Activated T-cell treated with anti-CD3 and anti-CD28 coated beads, Interleukin-2, amount 50 U/mL, for 1 hour (primary cell): ENCODE measurements around the gene CCDC18.
"Not testable (repeated sequence)": the region's sequence is repeated elsewhere in the genome, so short reads cannot be mapped to it uniquely, and the experiment has no call there.

Source experiments
- DNase-seq: peaks from one replicate; pipeline ENCODE4 v3.0.0-alpha.2; 2020

CCDC18 gene, protein sequence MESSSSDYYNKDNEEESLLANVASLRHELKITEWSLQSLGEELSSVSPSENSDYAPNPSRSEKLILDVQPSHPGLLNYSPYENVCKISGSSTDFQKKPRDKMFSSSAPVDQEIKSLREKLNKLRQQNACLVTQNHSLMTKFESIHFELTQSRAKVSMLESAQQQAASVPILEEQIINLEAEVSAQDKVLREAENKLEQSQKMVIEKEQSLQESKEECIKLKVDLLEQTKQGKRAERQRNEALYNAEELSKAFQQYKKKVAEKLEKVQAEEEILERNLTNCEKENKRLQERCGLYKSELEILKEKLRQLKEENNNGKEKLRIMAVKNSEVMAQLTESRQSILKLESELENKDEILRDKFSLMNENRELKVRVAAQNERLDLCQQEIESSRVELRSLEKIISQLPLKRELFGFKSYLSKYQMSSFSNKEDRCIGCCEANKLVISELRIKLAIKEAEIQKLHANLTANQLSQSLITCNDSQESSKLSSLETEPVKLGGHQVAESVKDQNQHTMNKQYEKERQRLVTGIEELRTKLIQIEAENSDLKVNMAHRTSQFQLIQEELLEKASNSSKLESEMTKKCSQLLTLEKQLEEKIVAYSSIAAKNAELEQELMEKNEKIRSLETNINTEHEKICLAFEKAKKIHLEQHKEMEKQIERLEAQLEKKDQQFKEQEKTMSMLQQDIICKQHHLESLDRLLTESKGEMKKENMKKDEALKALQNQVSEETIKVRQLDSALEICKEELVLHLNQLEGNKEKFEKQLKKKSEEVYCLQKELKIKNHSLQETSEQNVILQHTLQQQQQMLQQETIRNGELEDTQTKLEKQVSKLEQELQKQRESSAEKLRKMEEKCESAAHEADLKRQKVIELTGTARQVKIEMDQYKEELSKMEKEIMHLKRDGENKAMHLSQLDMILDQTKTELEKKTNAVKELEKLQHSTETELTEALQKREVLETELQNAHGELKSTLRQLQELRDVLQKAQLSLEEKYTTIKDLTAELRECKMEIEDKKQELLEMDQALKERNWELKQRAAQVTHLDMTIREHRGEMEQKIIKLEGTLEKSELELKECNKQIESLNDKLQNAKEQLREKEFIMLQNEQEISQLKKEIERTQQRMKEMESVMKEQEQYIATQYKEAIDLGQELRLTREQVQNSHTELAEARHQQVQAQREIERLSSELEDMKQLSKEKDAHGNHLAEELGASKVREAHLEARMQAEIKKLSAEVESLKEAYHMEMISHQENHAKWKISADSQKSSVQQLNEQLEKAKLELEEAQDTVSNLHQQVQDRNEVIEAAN (N-terminal part only)

GRCh38 chr1:93180723-93181613 is at the start of gene CCDC18:
Gene CCDC18 (plus strand): TSS chr1:93180724. CDS start chr1:93183362, 2,638 bp downstream.
- DNase-seq: no peak

DNA sequence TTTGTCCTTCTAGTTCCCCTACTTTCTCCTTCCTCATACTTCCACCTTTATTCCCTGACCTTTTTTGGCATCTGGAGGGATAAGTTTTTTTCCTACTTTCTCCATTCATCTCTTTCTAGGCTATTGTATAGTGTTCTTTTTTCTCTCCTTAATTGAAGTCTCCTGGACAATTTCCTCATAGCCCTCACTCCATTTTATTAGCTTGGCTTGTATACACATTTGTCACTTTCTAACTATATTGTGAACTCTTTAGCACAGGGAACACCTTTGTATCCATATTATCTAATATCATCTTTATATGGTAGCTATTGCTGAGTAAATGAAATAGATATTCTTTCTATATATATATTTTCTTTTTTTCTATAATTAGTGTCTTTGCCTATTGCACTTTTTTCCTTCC is 47.9 kb upstream of the CCDC18 start:
- DNase-seq: no peak

DNA sequence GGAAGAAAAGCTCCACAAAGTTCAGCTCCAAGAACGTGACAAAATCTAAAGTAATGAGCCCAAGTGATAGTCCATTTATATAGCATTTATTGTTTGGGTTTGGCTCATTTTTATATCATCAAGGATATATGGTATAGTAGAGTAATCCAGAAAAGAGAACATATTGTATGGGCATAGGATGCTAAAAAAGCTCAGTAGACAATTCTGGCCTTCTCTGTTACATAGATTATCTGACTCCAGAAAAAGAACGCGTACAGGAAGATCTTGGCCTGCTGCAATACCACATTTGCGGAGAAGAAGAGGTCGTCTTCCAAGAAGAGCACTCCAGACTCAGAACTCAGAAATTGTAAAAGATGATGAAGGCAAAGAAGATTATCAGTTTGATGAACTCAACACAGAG is 44.1 kb upstream of the CCDC18 start:
- DNase-seq: no peak

- DNase-seq: no peak
These were observed 42.8 kb upstream of the CCDC18 start for GRCh38 chr1:93137604-93138292.

DNA sequence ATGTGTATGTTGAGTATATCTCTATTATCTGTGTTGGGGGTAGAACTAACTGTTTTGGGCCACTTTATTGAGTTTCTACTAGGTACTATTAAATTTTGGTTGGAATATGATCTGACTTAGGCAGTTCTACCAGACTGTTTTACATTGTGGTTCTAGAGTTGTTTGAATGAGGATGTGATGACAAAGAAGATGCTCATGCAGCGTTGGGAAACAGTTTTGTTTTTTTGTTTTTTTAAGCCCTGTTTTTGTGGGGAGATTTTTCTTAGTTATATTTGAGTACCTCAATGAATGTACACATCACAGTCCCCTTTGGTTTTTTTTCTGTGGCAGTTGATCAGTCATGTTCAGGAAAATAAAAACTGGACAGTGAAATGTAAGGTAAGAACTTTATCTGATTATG is 40.4 kb upstream of the CCDC18 start:
- no peak for DNase-seq

DNA sequence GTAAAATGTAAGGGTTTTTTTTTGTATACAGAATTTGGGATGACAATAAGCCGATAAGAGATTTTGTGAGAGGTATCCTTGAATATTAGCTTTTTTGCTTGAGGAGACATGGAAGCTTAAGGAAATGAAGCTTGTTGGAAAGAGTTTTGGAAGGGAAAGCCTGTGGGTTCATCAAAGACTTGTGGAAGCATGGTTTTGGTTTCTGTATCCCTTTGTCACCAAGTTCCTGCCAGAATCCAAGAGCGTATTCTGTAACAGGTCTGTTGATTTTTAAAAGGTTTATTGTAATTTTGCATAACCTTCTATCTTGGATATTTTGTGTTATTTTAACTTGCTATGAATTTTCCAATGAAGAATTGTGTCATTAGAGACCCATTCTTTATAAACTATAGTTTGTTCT is 38.4 kb upstream of the CCDC18 start:
- no peak for DNase-seq

DNA sequence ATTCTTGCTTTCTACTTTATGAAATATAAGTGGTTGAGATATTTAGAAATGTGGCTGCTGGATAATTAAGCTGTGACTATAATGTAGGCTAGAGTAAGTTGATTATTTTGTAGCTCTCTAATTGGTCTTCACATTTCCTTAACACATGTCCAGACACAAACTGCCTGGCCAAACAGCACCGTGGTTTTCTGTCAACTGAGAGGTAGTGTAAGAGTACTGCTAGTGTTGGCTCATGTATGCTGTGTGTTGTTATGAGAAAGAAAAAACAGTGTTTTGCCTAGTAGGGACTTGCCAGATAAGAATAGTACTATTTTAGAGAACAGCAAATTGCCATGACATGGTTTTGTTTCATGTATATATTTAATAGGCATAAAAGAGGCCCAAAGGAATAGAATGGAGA is 37.4 kb upstream of the CCDC18 start:
- no peak for DNase-seq

DNA sequence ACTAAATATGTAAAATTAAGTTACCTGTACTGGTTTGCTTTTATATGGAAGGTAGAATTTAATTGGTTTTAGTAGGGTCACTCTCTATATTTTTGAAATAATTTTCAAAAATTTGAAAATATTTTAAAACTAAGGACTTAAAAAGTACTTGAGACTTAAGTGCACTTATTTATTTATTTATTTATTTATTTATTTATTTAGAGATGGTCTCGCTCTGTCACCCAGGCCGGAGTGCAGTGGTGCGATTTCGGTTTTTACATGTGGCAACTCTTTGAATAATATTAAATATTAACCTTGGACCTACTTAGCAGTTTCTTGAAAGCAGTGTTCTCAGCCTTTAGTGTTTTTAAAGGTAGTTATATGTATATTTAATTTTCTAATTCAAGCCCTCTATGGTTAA is 36.8 kb upstream of the CCDC18 start:
- no peak for DNase-seq

GRCh38 chr1:93148001-93148400 is 32.5 kb upstream of the CCDC18 start:
- no peak for DNase-seq

- no peak for DNase-seq
These were observed 29.8 kb upstream of the CCDC18 start for GRCh38 chr1:93150729-93151128.

DNA sequence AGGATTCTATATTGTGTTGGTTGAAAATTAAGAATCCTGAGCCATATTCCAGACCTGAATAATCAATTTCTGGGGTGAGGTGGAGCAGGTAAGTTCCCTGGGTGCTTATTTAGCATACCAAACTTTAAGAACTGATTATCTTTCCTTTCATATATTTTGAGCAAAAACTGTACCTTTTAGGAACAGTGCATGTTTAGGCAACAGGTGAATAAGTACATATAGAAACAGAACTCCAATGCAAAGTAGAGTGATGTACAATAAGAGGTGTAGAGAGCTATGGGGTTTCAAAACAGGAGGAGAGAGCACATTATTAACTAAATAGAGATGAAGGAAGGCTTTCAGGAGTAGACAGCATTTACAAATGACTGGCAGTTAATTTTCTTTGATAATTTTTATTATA is 29.1 kb upstream of the CCDC18 start:
- DNase-seq: no peak

DNA sequence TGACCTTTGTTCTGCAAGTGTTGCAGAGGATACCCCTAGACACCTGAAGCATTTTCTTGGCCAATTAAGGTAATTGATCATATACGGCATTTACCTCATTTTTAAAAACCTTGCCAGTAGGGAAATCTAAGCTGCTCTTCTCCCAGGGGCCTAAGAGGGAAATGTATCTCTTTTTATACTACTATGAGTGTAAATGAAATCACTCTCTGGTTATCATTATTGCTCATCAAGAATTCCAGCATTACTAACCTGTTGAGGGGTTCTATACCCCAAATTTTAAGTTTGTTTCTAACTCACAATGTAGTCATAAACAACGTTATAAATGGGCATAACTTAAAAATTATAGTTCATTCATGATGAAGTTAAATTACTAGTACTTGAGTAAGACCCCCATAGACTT is 27.7 kb upstream of the CCDC18 start:
- no peak for DNase-seq

DNA sequence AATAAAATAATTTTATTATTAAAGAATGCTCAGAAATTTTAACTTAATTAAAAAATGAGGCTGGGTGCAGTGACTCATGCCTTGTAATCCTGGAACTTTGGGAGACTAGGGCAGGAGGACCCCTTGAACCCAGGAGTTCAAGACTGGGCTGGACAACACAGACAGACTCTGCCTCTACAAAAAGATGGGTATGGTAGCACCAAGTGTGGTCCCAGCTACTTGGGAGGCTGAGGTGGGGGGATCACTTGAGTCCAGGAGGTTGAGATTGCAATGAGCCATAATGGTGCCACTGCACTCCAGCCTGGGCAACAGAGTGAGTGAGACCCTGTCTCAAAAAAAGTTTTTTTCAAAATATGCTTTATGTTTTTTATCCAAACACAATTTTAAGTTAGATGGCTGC is 25.6 kb upstream of the CCDC18 start:
- DNase-seq: no peak

DNA sequence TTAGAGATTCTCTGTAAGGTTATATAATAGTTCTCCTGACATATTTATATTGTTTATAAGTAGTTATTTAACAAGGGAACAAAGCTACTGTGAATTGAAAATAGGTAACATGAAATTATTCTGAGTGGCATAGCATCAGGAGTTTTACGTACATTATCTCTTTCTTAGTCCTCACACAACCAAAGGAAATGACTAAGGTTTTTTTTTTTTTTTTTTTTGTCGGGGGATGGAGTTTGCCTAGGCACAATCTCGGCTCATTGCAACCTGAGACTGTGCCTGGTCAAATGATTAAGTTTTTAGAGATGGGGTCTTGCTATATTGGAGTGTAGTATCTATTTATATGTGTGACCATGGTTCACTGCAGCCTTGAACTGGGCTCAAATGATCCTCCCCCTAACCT is 25.2 kb upstream of the CCDC18 start:
- no peak for DNase-seq

- DNase-seq: no peak
These were observed 21.2 kb upstream of the CCDC18 start for GRCh38 chr1:93159337-93159736.

DNA sequence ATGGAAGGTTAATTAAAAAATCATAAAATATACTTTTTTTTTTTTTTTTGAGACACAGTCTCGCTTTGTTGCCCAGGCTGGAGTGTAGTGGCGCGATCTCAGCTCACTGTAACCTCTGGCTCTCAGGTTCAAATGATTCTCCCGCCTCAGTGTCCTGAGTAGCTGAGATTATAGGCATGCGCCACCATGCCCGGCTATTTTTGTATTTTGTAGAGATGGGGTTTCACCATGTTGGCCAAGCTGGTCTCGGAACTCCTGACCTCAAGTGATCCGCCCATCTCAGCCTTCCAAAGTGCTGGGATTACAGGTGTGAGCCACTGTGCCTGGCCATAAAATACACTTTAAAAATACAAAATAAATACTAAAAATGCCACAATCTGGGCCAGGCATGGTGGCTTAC is 17.2 kb upstream of the CCDC18 start:
- not testable (repeated sequence) for DNase-seq

DNA sequence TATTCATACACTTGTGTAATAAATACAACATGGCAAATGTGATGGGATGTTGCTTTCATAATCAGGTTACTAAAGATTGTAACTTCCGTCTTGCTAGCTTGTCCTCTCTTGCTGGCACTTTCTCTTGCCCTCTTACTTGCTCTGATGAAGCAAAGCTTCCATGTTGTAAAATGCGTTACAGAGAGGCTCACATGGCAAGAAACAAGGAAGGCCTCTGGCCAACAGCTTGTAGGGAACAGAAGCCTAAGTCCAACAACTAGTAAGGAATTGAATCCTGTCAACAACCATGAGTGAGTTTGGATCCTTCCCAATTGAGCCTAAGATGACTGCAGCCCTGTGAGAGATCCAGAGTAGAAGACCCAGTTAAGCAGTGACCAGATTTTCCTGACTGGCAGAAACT is 15.7 kb upstream of the CCDC18 start:
- no peak for DNase-seq

GRCh38 chr1:93165895-93166294 is 14.6 kb upstream of the CCDC18 start:
- DNase-seq: not testable (repeated sequence)

DNA sequence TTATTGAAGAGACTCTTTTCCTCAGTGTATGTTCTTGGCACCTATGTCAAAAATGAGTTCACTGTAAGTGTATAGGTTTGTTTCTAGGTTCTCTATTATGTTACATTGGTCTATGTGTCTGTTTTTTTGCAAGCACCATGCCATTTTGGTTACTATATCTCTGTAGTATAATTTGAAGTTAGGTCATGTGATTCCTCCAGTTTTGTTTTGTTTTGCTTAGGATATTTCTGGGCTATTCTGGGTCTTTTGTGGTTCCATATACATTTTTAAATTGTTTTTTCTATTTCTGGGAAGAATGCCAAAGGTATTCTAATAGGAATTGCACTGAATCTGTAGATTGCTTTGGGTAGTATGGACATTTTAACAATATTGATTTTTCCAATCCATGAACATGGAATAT is 13.5 kb upstream of the CCDC18 start:
- no peak for DNase-seq

DNA sequence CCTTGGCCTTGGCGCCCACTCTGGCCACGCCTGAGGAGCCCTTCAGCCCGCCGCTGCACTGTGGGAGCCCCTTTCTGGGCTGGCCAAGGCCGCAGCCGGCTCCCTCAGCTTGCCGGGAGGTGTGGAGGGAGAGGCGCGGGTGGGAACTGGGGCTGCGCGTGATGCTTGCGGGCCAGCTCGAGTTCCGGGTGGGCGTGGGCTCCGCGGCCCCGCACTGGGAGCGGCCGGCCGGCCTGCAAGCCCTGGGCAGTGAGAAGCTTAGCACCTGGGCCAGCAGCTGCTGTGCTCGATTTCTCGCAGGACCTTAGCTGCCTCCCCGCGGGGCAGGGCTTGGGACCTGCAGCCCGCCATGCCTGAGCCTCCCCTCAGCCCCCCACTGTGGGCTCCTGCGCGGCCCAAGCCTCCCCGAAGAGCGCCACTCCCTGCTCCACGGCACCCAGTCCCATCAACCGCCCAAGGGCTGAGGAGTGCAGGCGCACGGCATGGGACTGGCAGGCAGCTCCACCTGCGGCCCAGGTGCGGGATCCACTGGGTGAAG is 10.3 kb upstream of the CCDC18 start:
- not testable (repeated sequence) for DNase-seq

DNA sequence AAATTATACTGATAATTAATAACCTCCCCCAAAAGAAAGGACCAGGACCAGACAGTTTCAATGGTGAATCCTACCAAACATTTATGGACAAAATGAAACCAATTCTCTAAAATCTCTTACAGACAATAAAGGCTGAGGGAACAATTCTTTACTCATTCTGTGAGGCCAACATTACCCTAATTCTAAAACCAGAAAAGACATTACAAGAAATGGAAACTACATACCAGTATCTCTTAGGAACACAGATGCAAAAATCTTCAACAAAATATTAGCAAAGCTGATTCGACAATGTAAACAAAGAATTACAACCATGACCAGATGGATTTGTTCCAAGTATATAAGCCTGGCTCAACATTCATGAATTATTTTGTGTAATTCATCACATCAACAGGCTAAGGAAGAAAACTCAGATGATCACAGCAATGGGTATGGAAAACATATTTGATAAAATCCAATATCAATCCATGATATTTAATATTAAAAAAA is 8.9 kb upstream of the CCDC18 start:
- DNase-seq: no peak
